Thoracic aorta (tissue), 2 donors: Measurements from ENCODE around the gene MAP3K7. TPM values are rescaled to one million over a fixed set of nuclear protein-coding genes. Genes with fewer than 3 reads are reported as not detected.
"Not testable (repeated sequence)": the region's sequence is repeated elsewhere in the genome, so short reads cannot be mapped to it uniquely, and the experiment has no call there.

Experiments used
- ATAC-seq: fragments of 150-250 bp; one replicate; pipeline ENCODE4 v1.8.0; 2017; ENCODE audit warnings: low read depth; ENCODE audit not compliant: insufficient number of reproducible peaks, low FRiP score
- DNase-seq: peaks from one replicate; pipeline ENCODE4 v3.0.0-alpha.2; 2020; ENCODE audit warnings: low spot score
- H3K27ac ChIP-seq, 2 donors: fragments of 200-600 bp; sonication (generic); 1 replicate in 1 of 2; 2 replicates in 1 of 2; pipeline ENCODE4 v1.5.1; 2016; ENCODE audit warnings: mild to moderate bottlenecking in 2 of 2, moderate library complexity in 2 of 2
- H3K27me3 ChIP-seq: fragments of 200-600 bp; sonication (generic); replicated peaks from 2 replicates; pipeline ENCODE4 v1.6.0; 2016; ENCODE audit warnings: mild to moderate bottlenecking; ENCODE audit not compliant: insufficient read depth
- H3K36me3 ChIP-seq: fragments of 200-600 bp; sonication (generic); one replicate; pipeline ENCODE4 v1.5.1; 2016
- H3K4me1 ChIP-seq, 2 donors: fragments of 200-600 bp; sonication (generic); 1 replicate in 1 of 2; 2 replicates in 1 of 2; pipeline versions ENCODE4 v1.5.1 to v1.6.0; 2016; ENCODE audit warnings: low read depth in 2 of 2, mild to moderate bottlenecking in 1 of 2; ENCODE audit not compliant: control insufficient read depth in 1 of 2
- H3K4me3 ChIP-seq: fragments of 200-600 bp; sonication (generic); 2 replicates; pipeline ENCODE4 v1.5.1; 2016; ENCODE audit warnings: mild to moderate bottlenecking
- H3K9me3 ChIP-seq: fragments of 200-600 bp; sonication (generic); 2 replicates; pipeline ENCODE4 v1.5.1; 2016
- total RNA-seq, 2 donors: library from RNA; depleted of rRNA; stranded (reverse); fragments of >200 nt; gene quantifications; one replicate each; pipeline versions ENCODE4 v1.1.0 to v1.2.3, GENCODE V29; 2016
- TF ChIP-seq, protein P1 (sequence below): fragments of 200-600 bp; sonication (generic); IDR thresholded peaks from one replicate; pipeline ENCODE4 v1.5.1; 2019; ENCODE audit warnings: antibody characterized with exemption

Gene MAP3K7
- total RNA-seq, 2 donors from 2014 or later = 21.5 to 31.5 TPM

DNA sequence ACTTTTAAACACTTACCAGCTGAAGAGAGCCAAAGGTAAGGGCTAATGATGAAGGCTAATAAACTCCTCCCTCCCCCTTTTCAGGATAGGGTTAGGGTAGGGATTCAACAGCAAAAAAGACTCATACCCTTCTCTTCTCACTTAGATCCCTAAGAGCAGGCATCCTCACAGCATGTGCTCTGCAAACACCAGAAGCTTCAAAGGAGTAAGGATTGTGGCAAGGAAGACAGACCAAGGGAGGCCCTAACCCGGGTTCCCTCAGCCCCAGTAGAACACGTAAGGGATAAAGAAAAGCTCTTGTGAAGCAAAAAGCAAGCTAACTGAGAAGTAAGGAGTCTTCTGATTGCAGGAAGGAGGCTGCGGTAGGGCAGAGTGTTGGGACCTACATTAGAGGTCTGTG is 11.6 kb downstream of the MAP3K7 start:
- TF ChIP-seq, protein P1, sequence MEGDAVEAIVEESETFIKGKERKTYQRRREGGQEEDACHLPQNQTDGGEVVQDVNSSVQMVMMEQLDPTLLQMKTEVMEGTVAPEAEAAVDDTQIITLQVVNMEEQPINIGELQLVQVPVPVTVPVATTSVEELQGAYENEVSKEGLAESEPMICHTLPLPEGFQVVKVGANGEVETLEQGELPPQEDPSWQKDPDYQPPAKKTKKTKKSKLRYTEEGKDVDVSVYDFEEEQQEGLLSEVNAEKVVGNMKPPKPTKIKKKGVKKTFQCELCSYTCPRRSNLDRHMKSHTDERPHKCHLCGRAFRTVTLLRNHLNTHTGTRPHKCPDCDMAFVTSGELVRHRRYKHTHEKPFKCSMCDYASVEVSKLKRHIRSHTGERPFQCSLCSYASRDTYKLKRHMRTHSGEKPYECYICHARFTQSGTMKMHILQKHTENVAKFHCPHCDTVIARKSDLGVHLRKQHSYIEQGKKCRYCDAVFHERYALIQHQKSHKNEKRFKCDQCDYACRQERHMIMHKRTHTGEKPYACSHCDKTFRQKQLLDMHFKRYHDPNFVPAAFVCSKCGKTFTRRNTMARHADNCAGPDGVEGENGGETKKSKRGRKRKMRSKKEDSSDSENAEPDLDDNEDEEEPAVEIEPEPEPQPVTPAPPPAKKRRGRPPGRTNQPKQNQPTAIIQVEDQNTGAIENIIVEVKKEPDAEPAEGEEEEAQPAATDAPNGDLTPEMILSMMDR = no peak
- Histone ChIP-seq H3K9me3 (no peaks in the 10 kb centered on the region), H3K4me3 (no peak overlapping the region), H3K27ac (no peak overlapping the region), H3K36me3 (peaks cover 4% of the 10 kb centered on the region), H3K27me3 (no peaks in the 10 kb centered on the region), H3K4me1 (peaks cover 0 to 9% of the 10 kb centered on the region in 2 donors)
- ATAC-seq = no peak
- no peak for DNase-seq

DNA sequence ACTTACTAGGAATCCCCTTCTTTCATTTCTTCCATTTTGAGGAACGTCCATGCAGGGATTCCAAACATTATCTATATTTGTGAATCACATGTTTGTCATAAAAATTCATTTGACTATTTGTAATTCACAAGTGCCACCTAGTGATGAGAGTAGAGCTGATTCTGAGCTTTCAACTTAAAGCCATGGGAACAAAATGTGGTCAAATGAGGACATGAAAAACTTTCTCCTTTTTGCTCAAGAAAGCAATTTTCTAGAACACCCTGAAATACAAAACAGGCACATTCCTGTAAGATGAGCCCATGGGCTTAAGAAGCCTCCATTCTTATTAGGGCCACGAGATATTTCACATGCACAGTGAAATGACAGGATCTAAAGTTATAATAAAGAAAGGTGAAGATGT is 12.3 kb downstream of the MAP3K7 start:
- no peak overlapping the region for H3K4me3 ChIP-seq
- DNase-seq = no peak
- H3K36me3 ChIP-seq = peaks cover 4% of the 10 kb centered on the region
- no peaks in the 10 kb centered on the region for H3K9me3 ChIP-seq
- peak; percentile 26 for ATAC-seq
- TF ChIP-seq, protein P1 = no peak
- no peak overlapping the region for H3K27ac ChIP-seq
- peaks cover 0 to 8% of the 10 kb centered on the region in 2 donors for H3K4me1 ChIP-seq
- H3K27me3 ChIP-seq = no peaks in the 10 kb centered on the region

DNA sequence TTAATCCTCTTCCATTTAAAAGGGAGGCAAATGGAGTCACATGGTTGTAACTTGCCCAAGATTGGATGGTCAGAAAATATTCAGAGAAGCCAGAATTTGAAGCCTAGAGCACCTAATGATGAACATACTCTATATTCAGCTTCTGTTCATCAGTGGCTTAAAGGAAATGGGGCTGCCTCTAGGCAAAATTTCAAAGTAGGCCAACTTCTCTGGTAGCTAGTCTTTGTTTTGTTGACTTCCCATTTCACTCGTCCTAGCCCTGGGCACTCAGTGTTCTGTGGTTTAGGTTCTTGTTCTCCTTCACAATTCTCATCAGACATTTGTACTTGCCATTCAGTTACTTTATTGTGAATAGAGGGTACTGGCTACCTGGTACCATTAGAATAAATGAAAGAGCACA is 13.2 kb downstream of the MAP3K7 start:
- no peaks in the 10 kb centered on the region for H3K27me3 ChIP-seq
- DNase-seq (no peak), ATAC-seq (no peak)
- H3K4me1 ChIP-seq = no peaks in the 10 kb centered on the region
- H3K27ac ChIP-seq = no peak overlapping the region
- peaks cover 4% of the 10 kb centered on the region for H3K36me3 ChIP-seq
- H3K4me3 ChIP-seq = no peak overlapping the region
- no peaks in the 10 kb centered on the region for H3K9me3 ChIP-seq
- TF ChIP-seq, protein P1 = no peak

DNA sequence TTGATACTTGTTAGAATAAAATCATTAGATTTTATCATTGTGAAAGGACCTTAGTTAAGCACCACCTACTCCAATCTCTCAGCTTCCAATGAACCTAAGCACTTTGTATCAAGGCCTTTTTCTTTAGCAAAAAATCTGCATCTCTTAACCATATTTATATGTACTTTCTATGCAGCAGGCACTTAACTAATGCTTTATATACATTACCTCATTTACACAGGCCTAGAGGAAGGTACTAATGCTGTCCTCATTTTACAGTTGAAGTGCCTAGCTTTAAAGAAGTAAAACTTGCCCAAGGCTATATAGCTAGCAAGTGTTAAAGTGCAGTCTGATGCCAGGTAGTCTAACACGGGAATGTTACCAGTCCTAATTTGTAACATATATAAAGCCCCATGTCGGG is 14.0 kb downstream of the MAP3K7 start:
- Histone ChIP-seq H3K4me3 (no peak overlapping the region), H3K36me3 (peaks cover 4% of the 10 kb centered on the region), H3K9me3 (no peaks in the 10 kb centered on the region), H3K27ac (no peak overlapping the region), H3K27me3 (no peaks in the 10 kb centered on the region), H3K4me1 (no peaks in the 10 kb centered on the region)
- no peak for DNase-seq
- TF ChIP-seq, protein P1 = no peak
- ATAC-seq = no peak

DNA sequence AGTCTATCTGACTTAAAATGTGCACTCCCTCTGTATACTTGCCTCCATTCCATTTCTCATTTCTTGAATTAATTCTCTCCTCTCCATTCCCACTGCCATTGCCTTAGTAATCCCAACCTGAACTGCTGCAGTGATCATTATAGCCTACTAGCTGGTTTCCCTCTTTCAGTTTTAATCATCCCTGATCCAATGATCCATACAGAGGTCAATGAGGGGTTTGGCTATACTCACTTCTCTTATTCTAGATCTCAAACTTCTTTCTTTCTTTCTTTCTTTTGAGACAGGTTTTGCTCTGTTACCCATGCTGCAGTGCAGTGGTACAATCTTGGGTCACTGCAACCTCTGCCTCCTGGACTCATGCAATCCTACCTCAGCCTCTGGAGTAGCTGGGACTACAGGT is 17.6 kb downstream of the MAP3K7 start:
- ATAC-seq (no peak), DNase-seq (no peak)
- Histone ChIP-seq H3K4me1 (no peaks in the 10 kb centered on the region), H3K27ac (no peak overlapping the region), H3K4me3 (no peak overlapping the region), H3K9me3 (no peaks in the 10 kb centered on the region), H3K27me3 (no peaks in the 10 kb centered on the region), H3K36me3 (peaks cover 4% of the 10 kb centered on the region)
- TF ChIP-seq, protein P1 = no peak

DNA sequence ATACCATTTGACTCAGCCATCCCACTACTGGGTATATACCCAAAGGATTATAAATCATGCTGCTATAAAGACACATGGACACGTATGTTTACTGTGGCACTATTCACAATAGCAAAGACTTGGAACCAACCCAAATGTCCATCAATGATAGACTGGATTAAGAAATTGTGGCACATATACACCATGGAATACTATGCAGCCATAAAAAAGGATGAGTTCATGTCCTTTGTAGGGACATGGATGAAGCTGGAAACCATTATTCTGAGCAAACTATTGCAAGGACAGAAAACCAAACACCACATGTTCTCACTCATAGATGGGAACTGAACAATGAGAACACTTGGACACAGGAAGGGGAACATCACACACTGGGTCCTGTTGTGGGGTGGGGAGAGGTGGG is 19.2 kb downstream of the MAP3K7 start:
- not testable (repeated sequence) for H3K36me3 ChIP-seq, H3K9me3 ChIP-seq, H3K4me3 ChIP-seq, ATAC-seq, DNase-seq, H3K4me1 ChIP-seq, H3K27me3 ChIP-seq, H3K27ac ChIP-seq

DNA sequence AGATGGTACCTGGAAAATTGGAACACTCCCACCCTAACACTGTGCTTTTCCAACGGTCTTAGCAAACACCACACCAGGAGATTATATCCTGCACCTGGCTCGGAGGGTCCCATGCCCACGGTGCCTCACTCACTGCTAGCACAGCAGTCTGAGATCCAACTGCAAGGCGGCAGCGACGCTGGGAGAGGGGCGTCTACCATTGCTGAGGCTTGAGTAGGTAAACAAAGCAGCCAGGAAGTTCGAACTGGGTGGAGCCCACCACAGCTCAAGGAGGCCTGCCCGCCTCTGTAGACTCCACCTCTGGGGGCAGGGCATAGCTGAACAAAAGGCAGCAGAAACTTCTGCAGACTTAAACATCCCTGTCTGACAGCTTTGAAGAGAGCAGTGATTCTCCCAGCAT is 24.5 kb downstream of the MAP3K7 start:
- DNase-seq, H3K27ac ChIP-seq, ATAC-seq, H3K4me3 ChIP-seq, H3K27me3 ChIP-seq, H3K4me1 ChIP-seq, H3K9me3 ChIP-seq: not testable (repeated sequence)
- H3K36me3 ChIP-seq = peaks cover 15% of the 10 kb centered on the region
